Measurements from ENCODE around the gene NEK7.

DNA sequence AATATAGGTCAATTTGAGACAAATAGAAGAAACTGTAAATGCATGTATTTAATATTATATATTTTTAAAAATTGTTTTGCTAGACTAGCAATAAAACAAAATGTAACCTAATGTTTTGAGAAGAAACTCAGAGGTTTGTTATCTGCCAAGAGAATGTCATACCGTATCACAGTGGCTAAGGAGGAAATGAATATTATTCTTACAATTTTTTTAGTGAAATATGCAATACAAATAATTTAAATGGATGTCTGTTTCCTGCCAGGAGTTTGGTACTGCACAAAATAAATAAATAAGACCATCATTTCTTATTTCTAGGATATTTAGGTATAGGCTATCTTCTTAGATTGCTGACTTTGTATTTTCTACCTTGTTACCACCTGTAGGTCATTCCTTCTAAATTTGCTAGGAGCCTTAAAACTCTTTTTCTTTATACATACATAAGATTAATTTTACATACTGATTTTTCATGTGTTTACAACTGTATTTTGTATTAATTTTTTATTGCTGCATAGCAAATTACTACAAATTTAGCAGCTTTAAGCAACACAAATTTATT, 113.6 kb downstream of the NEK7 start:
- TF ChIP-seq, protein P1, sequence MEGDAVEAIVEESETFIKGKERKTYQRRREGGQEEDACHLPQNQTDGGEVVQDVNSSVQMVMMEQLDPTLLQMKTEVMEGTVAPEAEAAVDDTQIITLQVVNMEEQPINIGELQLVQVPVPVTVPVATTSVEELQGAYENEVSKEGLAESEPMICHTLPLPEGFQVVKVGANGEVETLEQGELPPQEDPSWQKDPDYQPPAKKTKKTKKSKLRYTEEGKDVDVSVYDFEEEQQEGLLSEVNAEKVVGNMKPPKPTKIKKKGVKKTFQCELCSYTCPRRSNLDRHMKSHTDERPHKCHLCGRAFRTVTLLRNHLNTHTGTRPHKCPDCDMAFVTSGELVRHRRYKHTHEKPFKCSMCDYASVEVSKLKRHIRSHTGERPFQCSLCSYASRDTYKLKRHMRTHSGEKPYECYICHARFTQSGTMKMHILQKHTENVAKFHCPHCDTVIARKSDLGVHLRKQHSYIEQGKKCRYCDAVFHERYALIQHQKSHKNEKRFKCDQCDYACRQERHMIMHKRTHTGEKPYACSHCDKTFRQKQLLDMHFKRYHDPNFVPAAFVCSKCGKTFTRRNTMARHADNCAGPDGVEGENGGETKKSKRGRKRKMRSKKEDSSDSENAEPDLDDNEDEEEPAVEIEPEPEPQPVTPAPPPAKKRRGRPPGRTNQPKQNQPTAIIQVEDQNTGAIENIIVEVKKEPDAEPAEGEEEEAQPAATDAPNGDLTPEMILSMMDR (IDR thresholded peaks at IDR 0.05): no peak
- TF ChIP-seq EZH2phosphoT487 (IDR thresholded peaks at IDR 0.05) (no peak), EZH2 (IDR thresholded peaks at IDR 0.05) (no peak)
